GM21515 (cell line): Measurements from ENCODE around the gene AHSP.
"Not testable (repeated sequence)": the region's sequence is repeated elsewhere in the genome, so short reads cannot be mapped to it uniquely, and the experiment has no call there.

Experiments used
- ATAC-seq: cut with Tn5 transposase; IDR thresholded peaks from one replicate; pipeline ENCODE4 v1.9.1; 2021; ENCODE audit not compliant: unreplicated experiment

AHSP gene

GRCh38 chr16:31527734-31528274 is at the start of gene AHSP:
Gene AHSP, plus strand, starts transcription at chr16:31527900. Its CDS starts 240 bp downstream, at chr16:31528140.
- no peak for ATAC-seq

DNA sequence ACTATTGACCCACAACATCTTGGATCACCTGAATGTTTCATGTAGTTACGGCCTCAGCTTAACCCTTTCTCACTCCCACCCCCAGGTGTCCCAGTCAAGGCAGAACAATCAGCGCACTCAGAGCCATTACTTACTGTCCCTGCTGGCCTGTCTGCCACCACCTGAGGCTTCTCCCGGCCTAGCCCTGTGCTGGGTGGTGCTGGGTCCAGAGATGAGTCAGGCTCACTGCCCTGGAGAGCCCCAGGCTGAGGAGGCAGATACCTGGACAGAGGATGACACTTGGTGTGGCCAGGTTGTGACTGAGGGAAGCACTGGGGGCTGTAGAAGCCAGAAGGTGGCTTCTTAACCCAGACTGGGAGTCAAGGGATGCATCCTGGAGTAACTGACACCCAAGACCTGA is 48.7 kb upstream of the AHSP start:
- ATAC-seq, result no peak

DNA sequence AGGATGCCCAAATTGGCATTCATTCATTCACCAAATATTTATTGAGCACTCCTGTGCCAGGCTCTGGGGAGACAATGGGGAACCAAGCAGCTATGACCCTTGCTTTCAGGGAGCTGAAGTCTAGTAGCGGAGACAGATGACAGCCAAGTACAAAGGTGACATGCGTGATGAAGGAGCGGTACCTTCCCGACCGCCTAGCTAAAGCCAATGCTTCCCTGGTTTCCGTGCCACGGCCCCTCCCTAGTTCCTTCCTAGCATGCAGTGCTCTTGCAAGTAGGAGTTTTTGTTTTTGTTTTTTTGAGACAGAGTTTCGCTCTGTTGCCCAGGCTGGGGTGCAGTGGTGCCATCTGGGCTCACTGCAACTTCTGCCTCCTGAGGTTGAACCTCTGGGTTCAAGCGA is 47.9 kb upstream of the AHSP start:
- no peak for ATAC-seq

GRCh38 chr16:31480851-31481536 is 46.7 kb upstream of the AHSP start:
- ATAC-seq, result no peak

GRCh38 chr16:31483081-31483480 is 44.6 kb upstream of the AHSP start, which contains the start of gene SLC5A2:
Gene SLC5A2, plus strand, starts transcription at chr16:31483123. Its CDS starts 14 bp downstream, at chr16:31483137.
- ATAC-seq, result no peak

- not testable (repeated sequence) for ATAC-seq
These were observed 43.7 kb upstream of the AHSP start for GRCh38 chr16:31484048-31484447.

DNA sequence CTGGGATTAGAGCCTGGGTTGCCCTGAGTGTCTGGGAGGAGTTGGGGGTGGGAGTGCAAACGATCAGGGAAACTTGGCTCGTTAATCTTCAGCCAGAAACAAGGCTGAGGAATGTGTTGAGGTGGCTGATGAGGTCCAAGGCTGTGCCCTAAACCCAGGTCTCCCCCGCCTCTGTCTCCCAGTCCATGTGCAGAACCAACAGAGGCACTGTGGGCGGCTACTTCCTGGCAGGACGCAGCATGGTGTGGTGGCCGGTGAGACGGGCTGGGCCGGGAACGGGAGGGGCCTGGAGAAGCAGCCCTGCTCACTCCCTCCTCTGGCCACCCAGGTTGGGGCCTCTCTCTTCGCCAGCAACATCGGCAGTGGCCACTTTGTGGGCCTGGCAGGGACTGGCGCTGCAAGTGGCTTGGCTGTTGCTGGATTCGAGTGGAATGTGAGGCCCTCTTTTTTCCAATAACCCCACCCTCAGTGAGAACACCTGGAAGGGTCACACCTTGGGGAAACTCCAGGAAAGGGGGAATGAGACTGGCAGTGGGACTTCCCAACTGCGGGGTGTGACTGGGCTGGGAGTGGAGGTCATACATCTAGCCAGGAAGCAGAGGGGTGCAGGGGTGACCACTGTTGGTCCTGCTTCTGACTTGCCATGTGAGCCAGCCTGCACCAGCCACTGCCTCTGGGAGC is 43.1 kb upstream of the AHSP start:
- no peak for ATAC-seq

DNA sequence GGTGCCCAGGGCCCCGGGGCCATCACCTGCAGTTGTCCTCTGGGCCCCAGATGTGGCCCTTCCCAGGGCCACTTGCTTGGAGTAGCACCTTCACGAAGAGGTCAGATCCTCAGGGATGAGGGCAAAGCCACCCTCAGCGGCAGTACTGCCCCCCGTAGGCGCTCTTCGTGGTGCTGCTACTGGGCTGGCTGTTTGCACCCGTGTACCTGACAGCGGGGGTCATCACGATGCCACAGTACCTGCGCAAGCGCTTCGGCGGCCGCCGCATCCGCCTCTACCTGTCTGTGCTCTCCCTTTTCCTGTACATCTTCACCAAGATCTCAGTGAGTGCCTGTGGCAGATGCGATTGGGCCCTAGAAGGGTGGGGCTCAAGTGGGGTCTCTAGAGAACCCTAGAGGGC is 42.1 kb upstream of the AHSP start:
- ATAC-seq, result no peak

DNA sequence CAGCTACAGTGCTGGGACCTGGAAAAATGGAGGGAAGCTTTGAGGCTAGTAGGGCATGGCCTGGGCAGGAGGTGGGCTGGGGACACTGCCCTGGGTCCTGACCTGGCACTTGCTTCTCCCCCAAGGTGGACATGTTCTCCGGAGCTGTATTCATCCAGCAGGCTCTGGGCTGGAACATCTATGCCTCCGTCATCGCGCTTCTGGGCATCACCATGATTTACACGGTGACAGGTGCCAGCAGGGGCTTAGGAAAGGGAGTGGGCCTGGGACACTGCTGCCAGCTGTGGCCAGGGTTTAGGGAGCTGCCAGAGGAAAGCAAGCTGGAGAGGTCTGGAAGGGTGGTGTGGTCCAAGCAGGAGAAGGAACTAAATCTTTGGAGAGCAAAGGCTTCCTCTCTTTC is 41.7 kb upstream of the AHSP start:
- ATAC-seq, result no peak

DNA sequence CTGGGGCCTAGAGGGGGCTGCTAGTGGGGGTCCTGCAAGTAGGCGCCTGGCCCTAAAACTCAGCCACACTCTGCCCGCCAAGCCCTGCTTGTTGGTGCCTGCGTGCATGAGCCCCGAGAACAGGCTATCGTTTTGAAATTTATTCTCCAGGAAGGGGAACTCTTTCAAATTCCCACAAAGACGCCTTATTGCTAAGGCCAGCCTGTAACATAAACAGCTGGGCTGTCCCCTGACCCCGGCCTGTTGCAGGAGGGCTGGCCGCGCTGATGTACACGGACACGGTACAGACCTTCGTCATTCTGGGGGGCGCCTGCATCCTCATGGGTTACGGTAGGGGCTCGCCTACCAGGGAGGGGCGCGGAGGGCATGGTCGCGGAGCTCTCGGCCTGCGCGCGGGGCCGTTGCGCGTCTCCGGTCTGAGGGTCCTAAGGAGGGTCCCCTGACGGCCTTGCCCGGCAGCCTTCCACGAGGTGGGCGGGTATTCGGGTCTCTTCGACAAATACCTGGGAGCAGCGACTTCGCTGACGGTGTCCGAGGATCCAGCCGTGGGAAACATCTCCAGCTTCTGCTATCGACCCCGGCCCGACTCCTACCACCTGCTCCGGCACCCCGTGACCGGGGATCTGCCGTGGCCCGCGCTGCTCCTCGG is 40.5 kb upstream of the AHSP start:
- ATAC-seq, result no peak

DNA sequence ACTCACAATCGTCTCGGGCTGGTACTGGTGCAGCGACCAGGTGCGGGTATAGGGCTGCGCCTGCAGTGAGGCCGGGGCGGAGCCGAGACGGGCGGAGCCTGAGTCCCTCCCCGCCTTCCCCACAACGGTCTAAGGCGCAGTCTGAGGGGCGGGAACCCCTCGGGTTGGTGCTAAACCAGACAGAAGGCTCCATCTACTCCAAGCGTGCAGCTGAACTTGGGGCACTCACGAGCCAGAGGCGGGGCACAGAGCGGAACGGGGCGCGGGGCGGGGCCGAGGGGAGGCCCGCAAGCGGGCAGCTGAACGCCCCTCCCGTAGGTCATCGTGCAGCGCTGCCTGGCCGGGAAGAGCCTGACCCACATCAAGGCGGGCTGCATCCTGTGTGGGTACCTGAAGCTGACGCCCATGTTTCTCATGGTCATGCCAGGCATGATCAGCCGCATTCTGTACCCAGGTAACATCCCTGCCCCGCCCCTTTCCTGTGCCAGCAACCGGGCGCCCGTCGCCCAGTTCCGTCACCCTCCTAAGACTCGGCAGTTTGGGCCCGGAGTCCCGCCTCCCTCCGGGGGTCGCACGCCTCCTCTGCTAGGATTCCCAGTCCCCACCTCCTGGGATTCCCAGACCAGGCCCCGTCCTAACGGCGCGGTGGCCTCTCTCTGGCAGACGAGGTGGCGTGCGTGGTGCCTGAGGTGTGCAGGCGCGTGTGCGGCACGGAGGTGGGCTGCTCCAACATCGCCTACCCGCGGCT is 39.8 kb upstream of the AHSP start:
- peak; percentile 57 for ATAC-seq

GRCh38 chr16:31488468-31489297 is 39.0 kb upstream of the AHSP start:
- no peak for ATAC-seq

GRCh38 chr16:31489298-31489564 is 38.5 kb upstream of the AHSP start:
- no peak for ATAC-seq

- no peak for ATAC-seq
These were observed 37.8 kb upstream of the AHSP start for GRCh38 chr16:31489616-31490584.

DNA sequence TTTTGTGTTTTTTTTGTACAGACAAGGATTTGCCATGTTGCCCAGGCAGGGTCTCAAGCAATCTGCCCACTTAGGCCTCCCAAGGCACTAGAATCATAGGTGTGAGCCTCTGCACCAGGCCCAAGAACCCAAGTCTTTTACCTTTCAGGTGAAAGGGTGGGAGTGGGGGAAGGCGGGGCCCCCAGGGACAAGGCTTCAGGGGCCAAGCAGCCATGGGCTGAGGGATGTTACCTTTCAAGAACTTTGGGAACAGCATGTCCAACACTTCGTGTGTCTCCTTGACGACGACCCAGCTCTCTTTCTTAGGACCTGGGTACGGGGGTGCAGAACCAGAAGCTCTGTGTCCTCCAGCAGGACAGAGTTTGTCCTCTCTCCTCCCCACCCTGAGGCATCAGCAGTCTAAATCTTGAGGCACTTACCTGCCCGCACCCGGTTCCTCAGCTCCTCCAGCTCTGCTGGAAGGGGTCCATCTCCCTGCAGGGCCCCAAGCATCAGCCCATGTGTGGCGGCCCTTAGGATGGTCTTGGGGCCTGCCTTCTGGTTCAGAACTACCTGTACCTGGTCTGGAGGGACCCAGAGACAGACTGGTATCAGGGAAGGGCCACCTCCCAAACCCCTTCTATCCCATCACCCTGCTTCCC is 35.8 kb upstream of the AHSP start:
- ATAC-seq, result no peak

DNA sequence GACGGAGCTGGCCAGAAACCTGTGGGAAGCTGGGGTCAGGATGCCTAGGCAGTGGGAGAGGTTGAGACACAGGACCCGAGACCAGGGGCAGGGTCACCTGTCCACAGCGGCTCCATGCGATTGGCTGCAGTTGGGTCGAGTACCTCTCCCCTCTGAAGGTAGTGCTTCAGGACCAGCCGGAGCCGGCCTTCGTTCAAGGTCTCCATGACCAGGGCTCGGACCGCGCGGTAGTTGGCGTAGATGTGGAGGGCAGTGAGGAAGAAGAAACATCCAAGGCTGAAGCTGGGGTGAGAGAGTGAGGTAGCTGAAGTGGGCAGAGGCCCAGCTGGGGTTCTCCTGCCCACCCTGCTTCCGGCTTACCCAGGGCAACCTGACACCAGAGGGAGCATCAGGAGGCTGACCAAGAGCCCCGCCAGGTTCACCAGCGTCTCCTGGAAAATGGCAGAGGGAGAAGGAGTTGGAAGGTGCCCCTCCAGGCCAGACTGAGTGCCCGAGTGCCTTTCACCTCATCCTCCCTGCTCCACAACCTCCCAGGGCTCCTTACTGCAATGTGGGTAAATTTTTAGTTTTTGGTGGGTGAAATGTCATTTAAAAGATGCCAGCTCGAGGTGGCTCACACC is 34.1 kb upstream of the AHSP start:
- no peak for ATAC-seq

DNA sequence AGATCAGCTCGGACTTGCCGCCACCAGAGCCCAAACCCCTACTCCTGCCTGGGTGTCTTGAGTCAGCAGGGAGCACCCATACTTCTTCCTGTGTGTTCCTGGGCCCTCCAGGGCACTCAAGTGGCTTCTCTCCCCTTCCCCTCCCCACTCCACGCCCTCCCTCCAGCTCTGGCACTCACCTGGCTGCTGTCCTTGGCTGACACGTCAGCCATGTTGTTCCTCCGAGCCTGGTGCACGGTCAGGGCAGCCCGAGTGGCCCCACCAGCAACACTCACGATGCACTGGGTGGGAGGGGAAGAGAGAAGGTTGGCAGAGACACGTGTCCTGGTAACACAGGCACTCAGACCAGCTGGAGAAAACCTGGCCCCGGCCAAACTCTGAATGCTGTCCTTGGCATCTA is 31.0 kb upstream of the AHSP start:
- no peak for ATAC-seq

- no peak for ATAC-seq
These were observed 29.2 kb upstream of the AHSP start for GRCh38 chr16:31498493-31498892.
